SK-N-SH (cell line): ENCODE data around the gene ZNF724. TPM values are rescaled to one million over a fixed set of nuclear protein-coding genes. Genes with fewer than 3 reads are reported as not detected.

Experiments used
- CTCF ChIA-PET: fragments of 300-600, 350-600 bp; formaldehyde crosslinking; extraction: SDS; loops from one replicate; lab custom pipeline; 2021; lab: Yijun Ruan, JAX
- POLR2A ChIA-PET: fragments of 350-600 bp; sonication (Branson Sonifier 250); formaldehyde crosslinking; extraction: SDS; loops from one replicate; lab custom pipeline; 2020; ENCODE audit warnings: antibody characterized with exemption, inconsistent platforms; lab: Yijun Ruan, JAX
- DNase-seq: peaks from one replicate; pipeline ENCODE4 v3.0.0; 2012
- H2AFZ ChIP-seq: fragments of 200-600 bp; sonication (generic); 2 replicates; pipeline ENCODE4 v1.8.1; 2016; ENCODE audit warnings: antibody characterized with exemption, mild to moderate bottlenecking, low read depth
- H3F3A ChIP-seq: fragments of 200-600 bp; sonication (generic); replicated peaks from 2 replicates; pipeline ENCODE3; 2016; ENCODE audit warnings: antibody characterized with exemption, mild to moderate bottlenecking; ENCODE audit not compliant: insufficient read depth
- H3K27ac ChIP-seq, 2 experiments: fragments of 200-500 bp in 1 of 2; fragments of 200-600 bp in 1 of 2; sonication (Bioruptor generic) in 1 of 2; sonication (generic), shearing (Covaris generic) in 1 of 2; 2 replicates each; pipeline versions ENCODE4 v1.5.1 to v1.6.1; 2014 to 2016; ENCODE audit warnings: low read depth in 2 of 2, inconsistent platforms in 1 of 2, low read length in 1 of 2, mild to moderate bottlenecking in 1 of 2, mixed read lengths in 1 of 2
- H3K27me3 ChIP-seq: fragments of 200-600 bp; sonication (generic), shearing (Covaris generic); 2 replicates; pipeline ENCODE4 v1.6.1; 2016; ENCODE audit warnings: mixed run types; ENCODE audit not compliant: insufficient read depth
- H3K36me3 ChIP-seq, 2 experiments: fragments of 200-500 bp in 1 of 2; fragments of 200-600 bp in 1 of 2; sonication (Bioruptor generic) in 1 of 2; sonication (generic) in 1 of 2; replicated peaks in 1 of 2; 2 replicates each; pipeline versions ENCODE3 to v1.5.1; 2014 to 2016; ENCODE audit warnings: low read length in 1 of 2, mild to moderate bottlenecking in 1 of 2; ENCODE audit not compliant: insufficient read depth in 2 of 2, control insufficient read depth in 1 of 2
- H3K4me1 ChIP-seq, 2 experiments: fragments of 200-500 bp in 1 of 2; fragments of 200-600 bp in 1 of 2; sonication (Bioruptor generic) in 1 of 2; sonication (generic), shearing (Covaris generic) in 1 of 2; 2 replicates each; pipeline versions ENCODE4 v1.5.1 to v1.6.1; 2014 to 2016; ENCODE audit warnings: low read depth in 1 of 2, low read length in 1 of 2, mixed run types in 1 of 2; ENCODE audit not compliant: insufficient read depth in 2 of 2, control insufficient read depth in 1 of 2
- H3K4me2 ChIP-seq: fragments of 200-600 bp; sonication (generic), shearing (Covaris generic); 2 replicates; pipeline ENCODE4 v1.6.1; 2017; ENCODE audit warnings: mixed run types
- H3K4me3 ChIP-seq, 2 experiments: fragments of 200-500 bp in 1 of 2; fragments of 200-600 bp in 1 of 2; sonication (Bioruptor generic) in 1 of 2; sonication (generic), shearing (Covaris generic) in 1 of 2; 2 replicates each; pipeline versions ENCODE4 v1.5.1 to v1.8.1; 2014 to 2016; ENCODE audit warnings: low read depth in 2 of 2, inconsistent platforms in 1 of 2, low read length in 1 of 2, mild to moderate bottlenecking in 1 of 2, mixed read lengths in 1 of 2, moderate library complexity in 1 of 2
- H3K79me2 ChIP-seq: fragments of 200-600 bp; sonication (generic); 2 replicates; pipeline ENCODE4 v1.8.1; 2017; ENCODE audit warnings: mild to moderate bottlenecking; ENCODE audit not compliant: insufficient read depth
- H3K9ac ChIP-seq: fragments of 200-600 bp; sonication (generic); 2 replicates; pipeline ENCODE4 v1.6.1; 2017; ENCODE audit warnings: mixed run types
- H3K9me2 ChIP-seq: fragments of 200-600 bp; sonication (generic); 2 replicates; pipeline ENCODE4 v1.6.1; 2017; ENCODE audit warnings: mixed run types
- H3K9me3 ChIP-seq: fragments of 200-600 bp; sonication (generic); 2 replicates; pipeline ENCODE4 v1.6.1; 2017; ENCODE audit warnings: mixed run types, mild to moderate bottlenecking, moderate library complexity
- H4K20me1 ChIP-seq: fragments of 200-600 bp; sonication (generic); 2 replicates; pipeline ENCODE4 v1.6.1; 2017; ENCODE audit warnings: mild to moderate bottlenecking, mixed run types; ENCODE audit not compliant: insufficient read depth
- EP300 ChIP-seq, 2 experiments: IDR thresholded peaks; 2 replicates each; pipeline versions ENCODE4 v1.4.0 to v1.6.1; 2012; ENCODE audit warnings: borderline replicate concordance in 1 of 2, low read depth in 1 of 2, low read length in 1 of 2
- EZH2phosphoT487 ChIP-seq: fragments of 200-600 bp; sonication (generic); IDR thresholded peaks from 2 replicates; pipeline ENCODE4 v1.6.1; 2017; ENCODE audit warnings: low read depth, mixed run types, mild to moderate bottlenecking, antibody characterized with exemption, moderate library complexity, borderline replicate concordance
- FOSL2 ChIP-seq: IDR thresholded peaks from 2 replicates; pipeline ENCODE4 v1.4.0; 2012; ENCODE audit warnings: low read depth, mild to moderate bottlenecking, moderate library complexity, borderline replicate concordance
- FOXJ3 ChIP-seq: sonication (generic); formaldehyde crosslinking; IDR thresholded peaks from 2 replicates; pipeline ENCODE4 v1.5.1; 2020; ENCODE audit warnings: mild to moderate bottlenecking, missing genetic modification reagents
- FOXM1 ChIP-seq: IDR thresholded peaks from 2 replicates; pipeline ENCODE4 v1.4.0; 2012; ENCODE audit warnings: low read depth, mild to moderate bottlenecking
- GATA2 ChIP-seq: sonication (generic); formaldehyde crosslinking; IDR thresholded peaks from 2 replicates; pipeline ENCODE4 v1.5.0; 2020; ENCODE audit warnings: mild to moderate bottlenecking, missing genetic modification reagents
- JUND ChIP-seq: IDR thresholded peaks from 2 replicates; pipeline ENCODE4 v1.4.0; 2012
- MAX ChIP-seq: IDR thresholded peaks from 2 replicates; pipeline ENCODE4 v1.4.0; 2012; ENCODE audit warnings: low read depth
- NFIC ChIP-seq: IDR thresholded peaks from 2 replicates; pipeline ENCODE4 v1.4.0; 2012; ENCODE audit warnings: borderline replicate concordance
- RFX5 ChIP-seq: IDR thresholded peaks from 2 replicates; pipeline ENCODE4 v1.6.1; 2012; ENCODE audit warnings: mild to moderate bottlenecking, improper control_type of control experiment, low read length
- TCF12 ChIP-seq: IDR thresholded peaks from 2 replicates; pipeline ENCODE4 v1.4.0; 2012
- TEAD4 ChIP-seq: IDR thresholded peaks from 2 replicates; pipeline ENCODE4 v1.4.0; 2012; ENCODE audit warnings: mild to moderate bottlenecking, borderline replicate concordance; ENCODE audit not compliant: insufficient read depth
- USF1 ChIP-seq: IDR thresholded peaks from 2 replicates; pipeline ENCODE4 v1.4.0; 2012; ENCODE audit warnings: low read depth, borderline replicate concordance
- USF2 ChIP-seq: fragments of 150-350 bp; IDR thresholded peaks from 2 replicates; pipeline ENCODE4 v1.6.1; 2017; ENCODE audit warnings: antibody characterized with exemption, low read length, low read depth, borderline replicate concordance
- WGBS: methylation state at CpG from one replicate; pipeline ENCODE4 v1.1.6; 2017; ENCODE audit warnings: low lambda C conversion rate; 5-methylcytosine and 5-hydroxymethylcytosine counted together
- polyA plus RNA-seq, 3 experiments: library from polyadenylated mRNA; depleted of rRNA; stranded (reverse); fragments of >200 nt; gene quantifications; 2 replicates each; pipeline ENCODE4 v1.2.3, GENCODE V29; 2012

ZNF724 gene
- polyA plus RNA-seq, 1 of the 3 experiments (the other 2 are of a cell fraction) = 0.56 TPM

GRCh38 chr19:23273022-23273589, 22.9 kb upstream of the ZNF724 start:
- Histone ChIP-seq H3K79me2 (peaks cover 18% of the 10 kb centered on the region; the same call in 1 of the 2 replicates), H3K27ac (peak overlapping the region; percentile 8 to 64; a peak in 2 of 4 replicates), H3K9ac (peak overlapping the region; percentile 75), H3K4me1 (no peaks in the 10 kb centered on the region; a peak in 1 of 4 replicates), H3F3A (no peaks in the 10 kb centered on the region), H4K20me1 (no peaks in the 10 kb centered on the region), H3K4me3 (peak overlapping the region; percentile 84), H3K4me2 (peak overlapping the region; percentile 75), H3K9me3 (no peaks in the 10 kb centered on the region), H2AFZ (peak overlapping the region; percentile 89), H3K36me3 (peaks cover 0 to 28% of the 10 kb centered on the region in 2 experiments), H3K27me3 (no peaks in the 10 kb centered on the region), H3K9me2 (no peaks in the 10 kb centered on the region)
- no peak for TF ChIP-seq FOSL2
- TF ChIP-seq USF1 = no peak
- POLR2A ChIA-PET = interaction anchor here (0.9 to 1.8 kb wide), 4 partner anchors 23 to 198 kb away, joined by 3 to 17 read pairs (median 8); partner anchors contain the start of genes ZNF724, ZNF730 and ZNF91
- peak; percentile 26 for DNase-seq
- WGBS = 13% methylated on average over 10 of the region's 10 CpGs
- CTCF ChIA-PET = interaction anchor here (0.6 to 2.0 kb wide), 3 partner anchors 11 to 200 kb away, joined by 3 to 8 read pairs (median 4); no protein-coding TSS in a partner anchor

DNA sequence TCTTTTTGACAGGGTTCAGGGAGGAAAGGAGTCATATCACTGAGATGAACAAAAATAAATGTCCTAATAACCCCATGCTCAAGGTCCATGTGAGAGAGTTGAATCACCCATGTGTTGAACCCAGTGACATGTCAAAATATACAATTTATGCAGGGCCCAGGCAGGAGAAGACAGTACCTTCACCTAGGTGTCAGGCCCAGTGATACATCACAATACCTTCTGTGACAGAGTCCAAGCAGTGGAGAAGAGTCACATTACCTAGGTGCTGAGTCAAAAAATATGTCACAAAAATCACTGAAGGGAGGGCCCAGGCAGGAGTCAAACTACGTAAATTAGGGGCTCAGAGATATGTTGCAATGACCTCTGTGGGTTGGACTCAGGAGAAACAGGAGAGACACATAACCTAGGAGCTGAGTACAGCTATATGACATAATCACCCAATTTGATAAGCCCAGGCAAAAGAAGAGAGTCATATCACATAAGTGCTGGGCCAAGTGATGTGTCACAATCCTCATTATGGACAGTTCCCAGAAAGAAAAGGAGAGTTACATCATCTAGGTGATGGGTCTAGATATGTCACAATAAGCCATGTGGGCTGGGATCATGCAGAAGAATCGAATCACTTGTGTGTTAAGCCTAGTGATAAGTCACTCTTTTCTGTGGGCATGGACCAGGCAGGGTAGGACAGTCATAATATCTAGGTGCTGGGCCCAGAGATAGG, 13.8 kb upstream of the ZNF724 start:
- Histone ChIP-seq H3F3A (no peaks in the 10 kb centered on the region), H4K20me1 (no peaks in the 10 kb centered on the region), H3K27me3 (no peaks in the 10 kb centered on the region), H3K79me2 (no peaks in the 10 kb centered on the region), H3K36me3 (peaks cover 10 to 45% of the 10 kb centered on the region in 2 experiments)
- ChIA-PET POLR2A (no interaction called here), CTCF (no interaction called here)
- TF ChIP-seq GATA2 (CRISPR knock-in tag) = no peak
- no peak for TF ChIP-seq TCF12
- TF ChIP-seq NFIC = no peak
- TF ChIP-seq, all 33 proteins: peak for 0
- H3K9me2 ChIP-seq = no peaks in the 10 kb centered on the region
- WGBS = 80% methylated on average over 2 of the region's 2 CpGs
- no peak overlapping the region for H2AFZ ChIP-seq
- no peaks in the 10 kb centered on the region for H3K4me1 ChIP-seq
- H3K4me3 ChIP-seq = no peak overlapping the region
- H3K9ac ChIP-seq = no peak overlapping the region
- H3K27ac ChIP-seq = no peak overlapping the region
- H3K4me2 ChIP-seq = no peak overlapping the region
- DNase-seq = no peak
- H3K9me3 ChIP-seq = no peaks in the 10 kb centered on the region

- WGBS = 58% methylated on average over 2 of the region's 2 CpGs
- no peaks in the 10 kb centered on the region for H3K79me2 ChIP-seq
- DNase-seq = no peak
- no peaks in the 10 kb centered on the region for H4K20me1 ChIP-seq
- no peak overlapping the region for H2AFZ ChIP-seq
- no peaks in the 10 kb centered on the region for H3K9me3 ChIP-seq
- H3F3A ChIP-seq = no peaks in the 10 kb centered on the region
- H3K4me3 ChIP-seq = no peak overlapping the region
- ChIA-PET POLR2A (no interaction called here), CTCF (no interaction called here)
- no peaks in the 10 kb centered on the region for H3K9me2 ChIP-seq
- no peak overlapping the region for H3K27ac ChIP-seq
- peaks cover 10 to 42% of the 10 kb centered on the region in 2 experiments for H3K36me3 ChIP-seq
- no peak for TF ChIP-seq RFX5
- TF ChIP-seq USF2 = no peak
- TF ChIP-seq EP300 (IDR thresholded peaks at IDR 0.05; ENCODE audit: borderline replicate concordance in 1 of 2, low read depth in 1 of 2, low read length in 1 of 2) = no peak
- no peak for TF ChIP-seq EZH2phosphoT487
- no peak for TF ChIP-seq NFIC
- TF ChIP-seq TEAD4 = no peak
- no peak for TF ChIP-seq JUND
- no peak for TF ChIP-seq FOXM1
- TF ChIP-seq FOXJ3 (CRISPR knock-in tag) = no peak
- no peak for TF ChIP-seq FOSL2
- TF ChIP-seq MAX = no peak
- H3K9ac ChIP-seq = no peak overlapping the region
- no peaks in the 10 kb centered on the region for H3K27me3 ChIP-seq
- H3K4me2 ChIP-seq = no peak overlapping the region
- H3K4me1 ChIP-seq = no peaks in the 10 kb centered on the region
Measured at GRCh38 chr19:23263396-23263795, 13.2 kb upstream of the ZNF724 start.
